Measurements from ENCODE around the gene ABCB8.
A peak's percentile ranks its signal among the peaks of the same experiment; 100 is the strongest.
"Not testable (repeated sequence)": the region's sequence is repeated elsewhere in the genome, so short reads cannot be mapped to it uniquely, and the experiment has no call there.

The ABCB8 gene

GRCh38 chr7:151039850-151040548, 11.7 kb downstream of the ABCB8 start:
- no peaks in the 10 kb centered on the region for H3K27me3 ChIP-seq
- H3K36me3 ChIP-seq, result peaks cover 34% of the 10 kb centered on the region
- TF ChIP-seq Cebpa-rat (IDR thresholded peaks at IDR 0.05), result no peak
- H3K27ac ChIP-seq, result peak overlapping the region; percentile 57; the same call in 1 of the 2 replicates
- H3K4me1 ChIP-seq, result peaks cover 33% of the 10 kb centered on the region
- no peaks in the 10 kb centered on the region for H3K9me3 ChIP-seq
- peak overlapping the region; percentile 83 for H3K4me2 ChIP-seq
- no peak overlapping the region for H3K4me3 ChIP-seq
- 0 out of 2 replicates have a peak overlapping the region, but pooled peaks have one; percentile 17 for H3K9ac ChIP-seq
- H4K20me1 ChIP-seq, result peaks cover 16% of the 10 kb centered on the region

GRCh38 chr7:151040616-151041375, 12.5 kb downstream of the ABCB8 start:
- Histone ChIP-seq H3K27me3 (no peaks in the 10 kb centered on the region), H3K36me3 (peaks cover 32% of the 10 kb centered on the region), H4K20me1 (peaks cover 16% of the 10 kb centered on the region), H3K9ac (no peak overlapping the region), H3K4me2 (peak overlapping the region; percentile 83), H3K4me1 (peaks cover 33% of the 10 kb centered on the region), H3K27ac (0 out of 2 replicates have a peak overlapping the region, but pooled peaks have one; percentile 57), H3K9me3 (no peaks in the 10 kb centered on the region), H3K4me3 (no peak overlapping the region)
- no peak for TF ChIP-seq Cebpa-rat (IDR thresholded peaks at IDR 0.05)

GRCh38 chr7:151043449-151043848, 15.2 kb downstream of the ABCB8 start:
- not testable (repeated sequence) for H3K27me3 ChIP-seq, H3K4me2 ChIP-seq, H3K27ac ChIP-seq, H3K4me3 ChIP-seq, H3K9ac ChIP-seq, H3K9me3 ChIP-seq
- Histone ChIP-seq H3K4me1 (peaks cover 25% of the 10 kb centered on the region), H4K20me1 (peaks cover 16% of the 10 kb centered on the region), H3K36me3 (peaks cover 15% of the 10 kb centered on the region; the same call in 1 of the 2 replicates)

- no peak for TF ChIP-seq Cebpa-rat (IDR thresholded peaks at IDR 0.05)
- H3K27ac ChIP-seq, result no peak overlapping the region
- no peak overlapping the region for H3K4me3 ChIP-seq
- H4K20me1 ChIP-seq, result peaks cover 16% of the 10 kb centered on the region
- no peaks in the 10 kb centered on the region for H3K27me3 ChIP-seq
- H3K36me3 ChIP-seq, result peaks cover 15% of the 10 kb centered on the region; the same call in 1 of the 2 replicates
- H3K4me1 ChIP-seq, result peaks cover 20% of the 10 kb centered on the region
- no peak overlapping the region for H3K4me2 ChIP-seq
- H3K9me3 ChIP-seq, result no peaks in the 10 kb centered on the region
- no peak overlapping the region for H3K9ac ChIP-seq
These were observed 15.7 kb downstream of the ABCB8 start for GRCh38 chr7:151043959-151044358.

- no peak overlapping the region for H3K9ac ChIP-seq
- TF ChIP-seq Cebpa-rat (IDR thresholded peaks at IDR 0.05), result no peak
- peaks cover 15% of the 10 kb centered on the region; the same call in 1 of the 2 replicates for H4K20me1 ChIP-seq
- H3K4me1 ChIP-seq, result peaks cover 7% of the 10 kb centered on the region
- 0 out of 2 replicates have a peak, but pooled peaks cover 3% of the 10 kb centered on the region for H3K27me3 ChIP-seq
- H3K27ac ChIP-seq, result no peak overlapping the region
- H3K9me3 ChIP-seq, result no peaks in the 10 kb centered on the region
- no peak overlapping the region for H3K4me3 ChIP-seq
- no peak overlapping the region for H3K4me2 ChIP-seq
- peaks cover 15% of the 10 kb centered on the region; the same call in 1 of the 2 replicates for H3K36me3 ChIP-seq
These were observed 17.0 kb downstream of the ABCB8 start for GRCh38 chr7:151045262-151045661.

- Histone ChIP-seq H3K9ac (no peak overlapping the region), H3K27ac (no peak overlapping the region), H3K4me3 (no peak overlapping the region), H3K4me2 (no peak overlapping the region), H3K9me3 (no peaks in the 10 kb centered on the region), H3K4me1 (peaks cover 4% of the 10 kb centered on the region), H4K20me1 (0 out of 2 replicates have a peak, but pooled peaks cover 17% of the 10 kb centered on the region), H3K27me3 (0 out of 2 replicates have a peak, but pooled peaks cover 6% of the 10 kb centered on the region), H3K36me3 (peaks cover 15% of the 10 kb centered on the region; the same call in 1 of the 2 replicates)
- no peak for TF ChIP-seq Cebpa-rat (IDR thresholded peaks at IDR 0.05)
These were observed 17.7 kb downstream of the ABCB8 start for GRCh38 chr7:151045967-151046366.

GRCh38 chr7:151046603-151047573, 18.6 kb downstream of the ABCB8 start:
- Histone ChIP-seq H3K9me3 (no peaks in the 10 kb centered on the region), H3K27ac (no peak overlapping the region), H4K20me1 (0 out of 2 replicates have a peak, but pooled peaks cover 18% of the 10 kb centered on the region), H3K4me1 (peaks cover 14% of the 10 kb centered on the region), H3K27me3 (0 out of 2 replicates have a peak, but pooled peaks cover 6% of the 10 kb centered on the region), H3K4me2 (no peak overlapping the region), H3K4me3 (no peak overlapping the region), H3K9ac (no peak overlapping the region), H3K36me3 (peaks cover 15% of the 10 kb centered on the region; the same call in 1 of the 2 replicates)
- no peak for TF ChIP-seq Cebpa-rat (IDR thresholded peaks at IDR 0.05)

- TF ChIP-seq Cebpa-rat (IDR thresholded peaks at IDR 0.05), result no peak
- Histone ChIP-seq H3K4me3 (no peak within 1 kb of the TSS), H3K27ac (no peak within 1 kb of the TSS), H3K36me3 (peaks cover 12% of the 10 kb centered on the region; the same call in 1 of the 2 replicates), H3K9ac (no peak within 1 kb of the TSS), H3K27me3 (0 out of 2 replicates have a peak, but pooled peaks cover 6% of the 10 kb centered on the region), H4K20me1 (0 out of 2 replicates have a peak, but pooled peaks cover 18% of the 10 kb centered on the region), H3K4me2 (no peak within 1 kb of the TSS), H3K9me3 (no peaks in the 10 kb centered on the region), H3K4me1 (peaks cover 27% of the 10 kb centered on the region)
These were observed 19.9 kb downstream of the ABCB8 start, which contains the start of gene ASIC3 for GRCh38 chr7:151047976-151048815. Gene ASIC3 (plus strand): TSS chr7:151048531. CDS start chr7:151048886, 355 bp downstream.
